IgD-negative memory B cell (primary cell): Measurements from ENCODE around the gene MDC1. TPM values are rescaled to one million over a fixed set of nuclear protein-coding genes. Genes with fewer than 3 reads are reported as not detected.
"Not testable (repeated sequence)": the region's sequence is repeated elsewhere in the genome, so short reads cannot be mapped to it uniquely, and the experiment has no call there.

Experiments
- H3K27ac Mint-ChIP-seq, 3 donors: one replicate each; pipeline ENCODE4 v1.8.0; 2020 to 2022; ENCODE audit warnings: mild to moderate bottlenecking in 3 of 3, mixed read lengths in 3 of 3, moderate library complexity in 1 of 3
- H3K27me3 Mint-ChIP-seq: one replicate; pipeline ENCODE4 v1.8.0; 2021; ENCODE audit warnings: mixed read lengths
- H3K36me3 Mint-ChIP-seq: one replicate; pipeline ENCODE4 v1.8.0; 2020; ENCODE audit warnings: mild to moderate bottlenecking, mixed read lengths
- H3K4me1 Mint-ChIP-seq, 3 donors: one replicate each; pipeline ENCODE4 v1.8.0; 2020 to 2022; ENCODE audit warnings: mixed read lengths in 3 of 3, mild to moderate bottlenecking in 1 of 3
- H3K4me3 Mint-ChIP-seq, 4 donors: one replicate each; pipeline ENCODE4 v1.8.0; 2020 to 2022; ENCODE audit warnings: mild to moderate bottlenecking in 4 of 4, mixed read lengths in 4 of 4, moderate library complexity in 3 of 4
- H3K9me3 Mint-ChIP-seq, 3 donors: one replicate each; pipeline ENCODE4 v1.8.0; 2020 to 2021; ENCODE audit warnings: mixed read lengths in 3 of 3, mild to moderate bottlenecking in 1 of 3
- polyA plus RNA-seq: library from polyadenylated mRNA; unstranded; fragments of 300-500 nt; fragmentation: Illumina TruSeq; gene quantifications from one replicate; pipeline ENCODE4 v1.2.3, GENCODE V29; 2021

The MDC1 gene
- polyA plus RNA-seq, 1 donor from 2014 or later: 4.6 TPM

- Mint-ChIP-seq H3K4me3 (peak overlapping the region; percentile 79 to 94 (median 90)), H3K36me3 (no peaks in the 10 kb centered on the region), H3K9me3 (no peaks in the 10 kb centered on the region), H3K4me1 (peaks cover 27 to 44% (median 33%) of the 10 kb centered on the region in 3 donors), H3K27me3 (no peaks in the 10 kb centered on the region), H3K27ac (peak overlapping the region in 2 of 3 donors; percentile 61 to 80)
Observed at GRCh38 chr6:30741063-30741779, 24.1 kb upstream of the MDC1 start.

GRCh38 chr6:30740540-30740870, 23.4 kb upstream of the MDC1 start:
- Mint-ChIP-seq H3K9me3 (no peaks in the 10 kb centered on the region), H3K36me3 (no peaks in the 10 kb centered on the region), H3K27me3 (peaks cover 1% of the 10 kb centered on the region), H3K4me1 (peaks cover 34 to 51% (median 40%) of the 10 kb centered on the region in 3 donors), H3K4me3 (peak overlapping the region in 2 of 4 donors; percentile 56 to 79), H3K27ac (peak overlapping the region in 1 of 3 donors; percentile 3)

GRCh38 chr6:30738532-30738931, 21.5 kb upstream of the MDC1 start:
- no peak overlapping the region for H3K27ac Mint-ChIP-seq
- H3K27me3 Mint-ChIP-seq: peaks cover 1% of the 10 kb centered on the region

GRCh38 chr6:30735668-30736314, 18.7 kb upstream of the MDC1 start:
- peaks cover 1% of the 10 kb centered on the region for H3K27me3 Mint-ChIP-seq
- peak overlapping the region; percentile 40 to 96 (median 60) for H3K27ac Mint-ChIP-seq
- no peaks in the 10 kb centered on the region for H3K9me3 Mint-ChIP-seq
- H3K4me3 Mint-ChIP-seq: peak overlapping the region; percentile 44 to 85 (median 73)
- peaks cover 27 to 36% (median 30%) of the 10 kb centered on the region in 3 donors for H3K4me1 Mint-ChIP-seq
- no peaks in the 10 kb centered on the region for H3K36me3 Mint-ChIP-seq

More at GRCh38 chr6:30738532-30738931, 21.5 kb upstream of the MDC1 start:
- Mint-ChIP-seq H3K9me3 (no peaks in the 10 kb centered on the region), H3K4me1 (peaks cover 32 to 48% (median 38%) of the 10 kb centered on the region in 3 donors), H3K4me3 (peak overlapping the region in 1 of 4 donors; percentile 71), H3K36me3 (no peaks in the 10 kb centered on the region)

GRCh38 chr6:30732237-30732943, 15.3 kb upstream of the MDC1 start:
- Mint-ChIP-seq H3K9me3 (no peaks in the 10 kb centered on the region), H3K4me3 (no peak overlapping the region), H3K27ac (no peak overlapping the region), H3K4me1 (peaks cover 24 to 31% (median 31%) of the 10 kb centered on the region in 3 donors), H3K36me3 (no peaks in the 10 kb centered on the region), H3K27me3 (peaks cover 1% of the 10 kb centered on the region)

- H3K4me1 Mint-ChIP-seq: peaks cover 14 to 18% (median 16%) of the 10 kb centered on the region in 3 donors
- H3K9me3 Mint-ChIP-seq: no peaks in the 10 kb centered on the region
- H3K27me3 Mint-ChIP-seq: no peaks in the 10 kb centered on the region
- H3K36me3 Mint-ChIP-seq: no peaks in the 10 kb centered on the region
- peak overlapping the region in 1 of 4 donors; percentile 68 for H3K4me3 Mint-ChIP-seq
- peak overlapping the region in 2 of 3 donors; percentile 10 to 76 for H3K27ac Mint-ChIP-seq
Observed at GRCh38 chr6:30730601-30731435, 13.7 kb upstream of the MDC1 start.

GRCh38 chr6:30727920-30728553, 11.0 kb upstream of the MDC1 start:
- Mint-ChIP-seq H3K4me3 (no peak overlapping the region), H3K4me1 (peaks cover 22 to 29% (median 26%) of the 10 kb centered on the region in 3 donors), H3K9me3 (no peaks in the 10 kb centered on the region), H3K27ac (peak overlapping the region in 2 of 3 donors; percentile 31 to 82), H3K27me3 (no peaks in the 10 kb centered on the region), H3K36me3 (peaks cover 3% of the 10 kb centered on the region)

GRCh38 chr6:30726506-30727413, 9.7 kb upstream of the MDC1 start:
- Mint-ChIP-seq H3K27me3 (no peaks in the 10 kb centered on the region), H3K9me3 (no peaks in the 10 kb centered on the region), H3K36me3 (peaks cover 3% of the 10 kb centered on the region), H3K4me3 (peak overlapping the region in 1 of 4 donors; percentile 52), H3K27ac (peak overlapping the region in 1 of 3 donors; percentile 53), H3K4me1 (peaks cover 26 to 37% (median 34%) of the 10 kb centered on the region in 3 donors)

- Mint-ChIP-seq H3K27ac (peak overlapping the region in 1 of 3 donors; percentile 98), H3K36me3 (peaks cover 3% of the 10 kb centered on the region), H3K9me3 (no peaks in the 10 kb centered on the region)
Observed at GRCh38 chr6:30725713-30726505, 8.8 kb upstream of the MDC1 start.

GRCh38 chr6:30724906-30725667, 8.0 kb upstream of the MDC1 start:
- H3K4me1 Mint-ChIP-seq: peaks cover 20 to 39% (median 25%) of the 10 kb centered on the region in 3 donors
- peak overlapping the region; percentile 72 to 98 (median 86) for H3K27ac Mint-ChIP-seq
- no peaks in the 10 kb centered on the region for H3K9me3 Mint-ChIP-seq
- H3K36me3 Mint-ChIP-seq: peaks cover 3% of the 10 kb centered on the region
- no peaks in the 10 kb centered on the region for H3K27me3 Mint-ChIP-seq
- H3K4me3 Mint-ChIP-seq: peak overlapping the region in 2 of 4 donors; percentile 28 to 41

More at GRCh38 chr6:30725713-30726505, 8.8 kb upstream of the MDC1 start:
- Mint-ChIP-seq H3K4me3 (no peak overlapping the region), H3K4me1 (peaks cover 25 to 38% (median 34%) of the 10 kb centered on the region in 3 donors), H3K27me3 (no peaks in the 10 kb centered on the region)

GRCh38 chr6:30723843-30724741, 7.0 kb upstream of the MDC1 start:
- Mint-ChIP-seq H3K4me3 (peak overlapping the region in 3 of 4 donors; percentile 70 to 96 (median 74)), H3K27ac (peak overlapping the region in 2 of 3 donors; percentile 92 to 98), H3K4me1 (peaks cover 24 to 44% (median 33%) of the 10 kb centered on the region in 3 donors)
- not testable (repeated sequence) for H3K27me3 Mint-ChIP-seq, H3K9me3 Mint-ChIP-seq, H3K36me3 Mint-ChIP-seq
